Endothelial cell of umbilical vein (primary cell): ENCODE measurements around the gene HTT. TPM values are rescaled to one million over a fixed set of nuclear protein-coding genes. Genes with fewer than 3 reads are reported as not detected.

Experiments
- BruUV-seq: library from RNA; stranded (reverse); fragments of 400-500 nt; replicated peaks from 2 replicates; lab custom pipeline; 2021; lab: Mats Ljungman, UMichigan
- CTCF ChIA-PET: fragments of 300-600, 350-600 bp; sonication (Branson Sonifier 250); formaldehyde crosslinking; loops from one replicate; lab custom pipeline; 2021; ENCODE audit warnings: antibody characterized with exemption, inconsistent platforms; lab: Charles Lee
- POLR2A ChIA-PET: fragments of 300-600, 350-600 bp; sonication (Branson Sonifier 250); formaldehyde crosslinking; loops from one replicate; lab custom pipeline; 2021; ENCODE audit warnings: antibody characterized with exemption, inconsistent platforms; lab: Charles Lee
- DNase-seq: peaks from one replicate; pipeline ENCODE4 v3.0.0-alpha.2; 2011; ENCODE audit warnings: low read depth, low spot score
- FAIRE-seq: peaks from 2 replicates; lab custom pipeline; 2011; peaks lifted over from hg19 to GRCh38; lab: Jason Lieb, UNC
- H2AFZ ChIP-seq: 2 replicates; pipeline ENCODE4 v1.6.0; 2012; ENCODE audit warnings: low read depth, low read length, control low read depth, inconsistent platforms
- H3K27ac ChIP-seq: 2 replicates; pipeline ENCODE4 v1.5.1; 2011; ENCODE audit warnings: low read depth, mild to moderate bottlenecking, control low read depth, low read length, moderate library complexity; ENCODE audit not compliant: insufficient read depth
- H3K27me3 ChIP-seq, 2 experiments: 2 replicates each; pipeline versions ENCODE4 v1.6.0 to v1.6.1; 2011; ENCODE audit warnings: low read length in 2 of 2, mixed read lengths in 1 of 2; ENCODE audit not compliant: control insufficient read depth in 2 of 2, insufficient read depth in 2 of 2
- H3K36me3 ChIP-seq, 2 experiments: 2 replicates in 1 of 2; 3 replicates in 1 of 2; pipeline ENCODE4 v1.5.1; 2011; ENCODE audit warnings: low read length in 2 of 2, mild to moderate bottlenecking in 1 of 2, moderate library complexity in 1 of 2; ENCODE audit not compliant: control insufficient read depth in 2 of 2, insufficient read depth in 2 of 2; ENCODE audit errors: extremely low read depth in 1 of 2
- H3K4me1 ChIP-seq: 3 replicates; pipeline ENCODE4 v1.5.1; 2011; ENCODE audit warnings: mild to moderate bottlenecking, low read length; ENCODE audit not compliant: control insufficient read depth, insufficient read depth; ENCODE audit errors: extremely low read depth
- H3K4me2 ChIP-seq: 2 replicates; pipeline ENCODE4 v1.6.1; 2011; ENCODE audit warnings: low read length, control low read depth, mixed read lengths; ENCODE audit not compliant: insufficient read depth
- H3K4me3 ChIP-seq, 3 experiments: fragments of 200-600 bp in 1 of 3; sonication (generic), shearing (Covaris generic) in 1 of 3; replicated peaks in 1 of 3; 2 replicates each; pipeline ENCODE4 v1.5.1; 2011 to 2016; ENCODE audit warnings: control low read depth in 3 of 3, low read length in 3 of 3, mild to moderate bottlenecking in 2 of 3, inconsistent platforms in 1 of 3, low read depth in 1 of 3, moderate library complexity in 1 of 3; ENCODE audit not compliant: insufficient read depth in 1 of 3
- H3K79me2 ChIP-seq: 2 replicates; pipeline ENCODE4 v1.6.0; 2012; ENCODE audit warnings: low read length, inconsistent platforms; ENCODE audit not compliant: control insufficient read depth, insufficient read depth
- H3K9ac ChIP-seq: replicated peaks from 2 replicates; pipeline ENCODE3; 2011; ENCODE audit warnings: low read length, control low read depth; ENCODE audit not compliant: insufficient read depth; ENCODE audit errors: extremely low read depth
- H3K9me1 ChIP-seq: replicated peaks from 3 replicates; pipeline ENCODE4 v1.6.0; 2011; ENCODE audit warnings: mild to moderate bottlenecking, low read length; ENCODE audit not compliant: control insufficient read depth, insufficient read depth; ENCODE audit errors: extremely low read depth
- H3K9me3 ChIP-seq: replicated peaks from 2 replicates; pipeline ENCODE4 v1.5.1; 2012; ENCODE audit warnings: low read length, inconsistent platforms; ENCODE audit not compliant: control insufficient read depth, insufficient read depth
- H4K20me1 ChIP-seq: replicated peaks from 2 replicates; pipeline ENCODE3; 2011; ENCODE audit warnings: mild to moderate bottlenecking, low read length; ENCODE audit not compliant: control insufficient read depth, insufficient read depth; ENCODE audit errors: extremely low read depth
- FOS ChIP-seq: IDR thresholded peaks from 2 replicates; pipeline ENCODE4 v1.6.1; 2011; ENCODE audit warnings: mild to moderate bottlenecking, low read length, moderate library complexity, borderline replicate concordance; ENCODE audit not compliant: insufficient read depth
- GATA2 ChIP-seq: IDR thresholded peaks from 2 replicates; pipeline ENCODE4 v1.7.0; 2011; ENCODE audit warnings: low read depth, mild to moderate bottlenecking, moderate library complexity, mixed read lengths, low read length; ENCODE audit not compliant: insufficient read length, insufficient read depth
- JUN ChIP-seq: IDR thresholded peaks from 2 replicates; pipeline ENCODE4 v1.6.1; 2011; ENCODE audit warnings: borderline replicate concordance, low read depth; ENCODE audit not compliant: insufficient read length, insufficient read depth
- MYC ChIP-seq: IDR thresholded peaks from one replicate; pipeline ENCODE4 v1.6.1; 2011; ENCODE audit warnings: mild to moderate bottlenecking, low read depth, low read length
- POLR2A ChIP-seq: IDR thresholded peaks from 2 replicates; pipeline ENCODE4 v1.6.1; 2012; ENCODE audit warnings: low read depth, mild to moderate bottlenecking, control low read depth, low read length
- POLR2AphosphoS5 ChIP-seq: IDR thresholded peaks from 2 replicates; pipeline ENCODE4 v1.6.1; 2012; ENCODE audit warnings: low read depth, mild to moderate bottlenecking, control low read depth, low read length, moderate library complexity; ENCODE audit not compliant: insufficient read depth
- dilution Hi-C: fragments of 300-500 bp; cut with MboI; formaldehyde crosslinking; loops from one replicate; pipeline ENCODE4 v1.15.0; 2019; ENCODE audit warnings: low sequenced_read_pairs; ENCODE audit not compliant: extremely low pct_ligation_motif_present
- intact Hi-C: fragments of 100-400 bp; cut with micrococcal nuclease; formaldehyde crosslinking; loops from one replicate; pipeline ENCODE4 v1.10.0; 2022
- polyA plus RNA-seq, 4 experiments: library from polyadenylated mRNA; depleted of rRNA in 3 of 4; stranded (reverse) in 3 of 4; unstranded in 1 of 4; fragments of >200 nt; gene quantifications; 2 replicates each; pipeline versions ENCODE4 v1.2.1 to v1.2.3, GENCODE V29; 2011 to 2012; ENCODE audit warnings: missing spikeins in 1 of 4
- total RNA-seq: library from RNA; stranded (reverse); gene quantifications from 2 replicates; pipeline ENCODE4 v1.2.3, GENCODE V29; 2021
- TF ChIP-seq, protein P1 (sequence below), 2 donors: IDR thresholded peaks; 1 replicate in 1 of 2; 2 replicates in 1 of 2; pipeline ENCODE4 v1.5.1; 2011; ENCODE audit warnings: low read length in 2 of 2, mild to moderate bottlenecking in 2 of 2, moderate library complexity in 2 of 2, control low read depth in 1 of 2, inconsistent platforms in 1 of 2, low read depth in 1 of 2; ENCODE audit not compliant: insufficient read depth in 1 of 2; ENCODE audit errors: extremely low read depth in 1 of 2
- TF ChIP-seq, protein P2 (sequence below): IDR thresholded peaks from 2 replicates; pipeline ENCODE4 v1.6.1; 2011; ENCODE audit not compliant: insufficient read depth, insufficient read length

HTT gene
- total and polyA plus RNA-seq, 2 donors (not counting 3 experiments of a cell fraction or from before 2014, with no cell fraction given), result 15.7 to 61.2 TPM

DNA sequence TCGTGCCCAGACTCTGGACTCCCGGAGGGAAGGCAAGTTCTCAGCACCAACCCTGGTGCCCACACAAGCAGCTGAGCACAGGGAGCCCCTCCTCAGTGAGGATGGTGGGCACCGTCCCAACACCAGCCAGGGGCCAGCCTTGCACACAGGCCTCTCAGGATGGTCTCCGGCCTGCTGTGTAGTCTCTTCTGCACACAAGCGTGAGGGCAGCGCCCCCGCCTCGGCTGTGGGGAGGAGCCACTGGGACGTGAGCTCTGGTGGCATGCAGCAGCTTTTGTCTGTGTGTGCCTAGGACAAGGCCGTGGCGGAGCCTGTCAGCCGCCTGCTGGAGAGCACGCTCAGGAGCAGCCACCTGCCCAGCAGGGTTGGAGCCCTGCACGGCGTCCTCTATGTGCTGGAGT, 158.4 kb downstream of the HTT start:
- TF ChIP-seq, protein P1, sequence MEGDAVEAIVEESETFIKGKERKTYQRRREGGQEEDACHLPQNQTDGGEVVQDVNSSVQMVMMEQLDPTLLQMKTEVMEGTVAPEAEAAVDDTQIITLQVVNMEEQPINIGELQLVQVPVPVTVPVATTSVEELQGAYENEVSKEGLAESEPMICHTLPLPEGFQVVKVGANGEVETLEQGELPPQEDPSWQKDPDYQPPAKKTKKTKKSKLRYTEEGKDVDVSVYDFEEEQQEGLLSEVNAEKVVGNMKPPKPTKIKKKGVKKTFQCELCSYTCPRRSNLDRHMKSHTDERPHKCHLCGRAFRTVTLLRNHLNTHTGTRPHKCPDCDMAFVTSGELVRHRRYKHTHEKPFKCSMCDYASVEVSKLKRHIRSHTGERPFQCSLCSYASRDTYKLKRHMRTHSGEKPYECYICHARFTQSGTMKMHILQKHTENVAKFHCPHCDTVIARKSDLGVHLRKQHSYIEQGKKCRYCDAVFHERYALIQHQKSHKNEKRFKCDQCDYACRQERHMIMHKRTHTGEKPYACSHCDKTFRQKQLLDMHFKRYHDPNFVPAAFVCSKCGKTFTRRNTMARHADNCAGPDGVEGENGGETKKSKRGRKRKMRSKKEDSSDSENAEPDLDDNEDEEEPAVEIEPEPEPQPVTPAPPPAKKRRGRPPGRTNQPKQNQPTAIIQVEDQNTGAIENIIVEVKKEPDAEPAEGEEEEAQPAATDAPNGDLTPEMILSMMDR (IDR thresholded peaks at IDR 0.05; ENCODE audit: extremely low read depth in 1 of 2, insufficient read depth in 1 of 2, low read depth in 1 of 2, low read length in 2 of 2), result no peak
- TF ChIP-seq GATA2 (no peak), FOS (no peak), JUN (no peak), MYC (no peak), POLR2A (no peak), POLR2AphosphoS5 (no peak)
- TF ChIP-seq, protein P2, sequence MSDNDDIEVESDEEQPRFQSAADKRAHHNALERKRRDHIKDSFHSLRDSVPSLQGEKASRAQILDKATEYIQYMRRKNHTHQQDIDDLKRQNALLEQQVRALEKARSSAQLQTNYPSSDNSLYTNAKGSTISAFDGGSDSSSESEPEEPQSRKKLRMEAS, result no peak
- no peaks in the 10 kb centered on the region for H3K4me1 ChIP-seq
- dilution Hi-C loops, result no loop called here
- H3K9me3 ChIP-seq, result no peaks in the 10 kb centered on the region
- no peaks in the 10 kb centered on the region for H3K9me1 ChIP-seq
- H2AFZ ChIP-seq, result no peak overlapping the region
- H3K27me3 ChIP-seq, result no peaks in the 10 kb centered on the region
- H3K27ac ChIP-seq, result no peak overlapping the region
- no peak for FAIRE-seq
- no peaks in the 10 kb centered on the region for H4K20me1 ChIP-seq
- BruUV-seq, result no TSS peak
- no peak overlapping the region for H3K4me2 ChIP-seq
- H3K79me2 ChIP-seq, result no peaks in the 10 kb centered on the region
- intact Hi-C loops, result no loop called here
- DNase-seq, result no peak
- no peak overlapping the region for H3K9ac ChIP-seq
- POLR2A ChIA-PET, result no interaction called here
- CTCF ChIA-PET, result no interaction called here
- H3K36me3 ChIP-seq, result peaks cover 0 to 65% of the 10 kb centered on the region in 2 experiments
- H3K4me3 ChIP-seq, result no peak overlapping the region
